ENCODE measurements around the gene GALNT11. TPM values are rescaled to one million over a fixed set of nuclear protein-coding genes. Genes with fewer than 3 reads are reported as not detected.

Gene GALNT11
- total and polyA plus RNA-seq, 7 donors, result 8.8 to 48.2 (median 35.7) TPM

DNA sequence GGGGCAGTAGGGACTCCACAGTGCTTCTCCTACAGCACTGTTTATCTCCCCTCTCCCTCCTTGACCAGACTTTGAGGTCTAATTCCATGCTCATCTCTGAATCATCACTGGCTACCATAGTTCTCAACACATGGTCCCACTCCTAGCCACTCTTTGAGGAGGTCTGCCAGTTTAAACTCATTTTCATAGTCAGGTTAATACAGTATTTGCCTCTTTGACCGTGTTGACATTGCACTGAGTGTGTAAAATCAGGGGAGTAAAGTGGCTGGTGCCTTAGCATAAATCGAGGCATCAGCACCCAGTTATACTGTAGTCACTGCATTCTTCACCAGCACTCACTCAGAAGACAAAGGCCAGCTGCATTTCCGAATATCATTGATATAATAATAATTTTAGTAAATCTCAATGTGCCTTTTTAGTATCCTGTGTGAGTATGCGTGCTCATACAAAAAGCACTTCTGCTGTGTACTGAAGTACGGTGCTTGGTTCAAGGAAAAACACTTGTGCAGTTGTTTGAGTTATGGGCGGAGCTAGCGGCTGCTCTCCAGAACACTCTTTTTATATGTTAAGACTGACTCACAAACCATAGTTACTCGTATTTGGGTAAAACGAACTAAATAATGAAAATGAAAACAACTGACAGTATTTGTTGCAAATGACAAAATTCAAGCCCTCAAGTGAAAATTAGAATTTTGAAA is 89.7 kb downstream of the GALNT11 start:
- TF ChIP-seq POLR2A (IDR thresholded peaks at IDR 0.05) (no peak), EP300 (IDR thresholded peaks at IDR 0.05) (no peak), CTCF (IDR thresholded peaks at IDR 0.05) (no peak), POLR2AphosphoS5 (IDR thresholded peaks at IDR 0.05) (no peak)
- intact Hi-C loops (cut with DNase I), result no loop called here
- 64 to 82% methylated on average over 9 of the region's 9 CpGs for WGBS, 2 donors

GRCh38 chr7:152117356-152117755 is 91.9 kb downstream of the GALNT11 start:
- no peak overlapping the region for H3K27ac ChIP-seq
- no peaks in the 10 kb centered on the region for H3K9me3 ChIP-seq
- 93 to 96% methylated on average over 8 of the region's 8 CpGs for WGBS, 2 donors
- intact Hi-C loops (cut with DNase I), result no loop called here
- DNase-seq, result no peak
- H3K36me3 ChIP-seq, result peaks cover 5 to 86% (median 42%) of the 10 kb centered on the region in 4 donors
- no peak for TF ChIP-seq CTCF (IDR thresholded peaks at IDR 0.05)
- no peak for TF ChIP-seq EP300 (IDR thresholded peaks at IDR 0.05)
- TF ChIP-seq POLR2AphosphoS5 (IDR thresholded peaks at IDR 0.05), result no peak
- TF ChIP-seq POLR2A (IDR thresholded peaks at IDR 0.05), result no peak
- H3K27me3 ChIP-seq, result no peaks in the 10 kb centered on the region
- no peak overlapping the region for H3K4me3 ChIP-seq
- no peaks in the 10 kb centered on the region for H3K4me1 ChIP-seq

More for the DNA sequence above, 89.7 kb downstream of the GALNT11 start:
- H3K9me3 ChIP-seq, result no peaks in the 10 kb centered on the region
- no peak overlapping the region for H3K4me3 ChIP-seq
- no peak for DNase-seq
- no peak overlapping the region for H3K27ac ChIP-seq
- no peaks in the 10 kb centered on the region for H3K27me3 ChIP-seq
- H3K36me3 ChIP-seq, result peaks cover 0 to 73% (median 24%) of the 10 kb centered on the region in 4 donors
- no peaks in the 10 kb centered on the region for H3K4me1 ChIP-seq

DNA sequence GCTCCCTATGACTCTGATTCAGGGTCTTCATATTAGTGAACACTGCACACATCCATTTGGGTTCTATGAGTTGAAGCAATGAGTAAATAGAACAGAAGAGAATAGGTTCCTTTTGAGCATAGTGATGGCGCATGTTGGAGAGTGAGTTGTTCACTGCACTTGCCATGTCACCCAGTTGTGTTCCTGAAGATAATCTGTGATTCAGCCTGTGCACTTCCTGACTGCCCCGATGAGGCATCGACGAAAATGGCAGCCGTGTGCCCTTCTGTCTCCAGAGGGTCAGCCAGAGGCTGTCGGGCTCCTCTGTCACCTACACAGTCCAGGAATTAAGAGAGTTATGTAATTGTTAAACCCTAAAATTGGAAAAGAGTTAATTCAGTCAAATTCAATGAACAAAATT is 94.7 kb downstream of the GALNT11 start:
- TF ChIP-seq EP300 (IDR thresholded peaks at IDR 0.05), result no peak
- no peak for TF ChIP-seq POLR2A (IDR thresholded peaks at IDR 0.05)
- TF ChIP-seq POLR2AphosphoS5 (IDR thresholded peaks at IDR 0.05), result no peak
- TF ChIP-seq CTCF (IDR thresholded peaks at IDR 0.05), result no peak
- Histone ChIP-seq H3K27me3 (no peaks in the 10 kb centered on the region), H3K27ac (no peak overlapping the region), H3K4me1 (no peaks in the 10 kb centered on the region), H3K4me3 (no peak overlapping the region), H3K9me3 (no peaks in the 10 kb centered on the region), H3K36me3 (peaks cover 5 to 89% (median 51%) of the 10 kb centered on the region in 4 donors)
- intact Hi-C loops (cut with DNase I), result no loop called here
- 97% methylated on average over 6 of the region's 6 CpGs for WGBS, 2 donors
- DNase-seq, result no peak

- no peak for DNase-seq
- H3K27me3 ChIP-seq, result no peaks in the 10 kb centered on the region
- no peak overlapping the region for H3K27ac ChIP-seq
- TF ChIP-seq CTCF (IDR thresholded peaks at IDR 0.05) (no peak), EP300 (IDR thresholded peaks at IDR 0.05) (no peak), POLR2A (IDR thresholded peaks at IDR 0.05) (no peak), POLR2AphosphoS5 (IDR thresholded peaks at IDR 0.05) (no peak)
- peaks cover 5 to 85% (median 51%) of the 10 kb centered on the region in 4 donors for H3K36me3 ChIP-seq
- no peak overlapping the region for H3K4me3 ChIP-seq
- H3K4me1 ChIP-seq, result no peaks in the 10 kb centered on the region
- H3K9me3 ChIP-seq, result no peaks in the 10 kb centered on the region
- WGBS, 2 donors, result 96 to 97% methylated on average over 7 of the region's 7 CpGs
- intact Hi-C loops (cut with DNase I), result no loop called here
Observed at GRCh38 chr7:152120776-152121175, 95.3 kb downstream of the GALNT11 start.

DNA sequence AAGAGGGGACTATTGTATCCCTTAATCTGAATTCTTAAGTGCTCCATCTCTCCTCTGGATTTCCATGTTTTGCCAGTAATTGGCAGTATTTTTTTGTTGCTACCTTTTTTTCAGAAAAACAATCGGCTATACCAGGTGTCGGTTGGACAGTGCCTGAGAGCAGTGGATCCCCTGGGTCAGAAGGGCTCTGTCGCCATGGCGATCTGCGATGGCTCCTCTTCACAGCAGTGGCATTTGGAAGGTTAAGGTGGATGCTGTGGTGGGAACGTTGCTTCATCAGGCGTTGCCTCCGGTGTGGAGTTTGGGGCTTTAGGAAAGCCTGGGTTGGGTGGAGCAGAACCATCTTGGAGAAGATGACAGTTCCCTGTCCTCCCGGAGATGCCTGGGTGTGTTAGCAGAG is 96.0 kb downstream of the GALNT11 start:
- intact Hi-C loops (cut with DNase I), result no loop called here
- H3K9me3 ChIP-seq, result no peaks in the 10 kb centered on the region
- H3K36me3 ChIP-seq, result peaks cover 5 to 86% (median 51%) of the 10 kb centered on the region in 4 donors
- no peak overlapping the region for H3K27ac ChIP-seq
- no peak for DNase-seq
- H3K27me3 ChIP-seq, result no peaks in the 10 kb centered on the region
- no peak for TF ChIP-seq POLR2A (IDR thresholded peaks at IDR 0.05)
- no peak for TF ChIP-seq EP300 (IDR thresholded peaks at IDR 0.05)
- no peak for TF ChIP-seq POLR2AphosphoS5 (IDR thresholded peaks at IDR 0.05)
- no peak for TF ChIP-seq CTCF (IDR thresholded peaks at IDR 0.05)
- no peak overlapping the region for H3K4me3 ChIP-seq
- H3K4me1 ChIP-seq, result no peaks in the 10 kb centered on the region
- WGBS, 2 donors, result 96 to 97% methylated on average over 9 of the region's 9 CpGs

Measured in sigmoid colon (tissue), 7 donors.